A673 (cell line): Measurements from ENCODE around the gene AOPEP.

Source experiments
- CTCF ChIP-seq: fragments of 300-800, 200-600 bp; sonication (generic); conservative IDR thresholded peaks from 2 replicates; pipeline ENCODE4 v1.5.1; 2017; ENCODE audit warnings: low read depth, mild to moderate bottlenecking, antibody characterized with exemption, low read length, moderate library complexity, mixed read lengths
- EZH2 ChIP-seq: fragments of 200-600 bp; sonication (generic); IDR thresholded peaks from 2 replicates; pipeline ENCODE4 v1.6.1; 2017; ENCODE audit warnings: borderline replicate concordance, low read depth, mild to moderate bottlenecking, mixed read lengths, antibody characterized with exemption, low read length; ENCODE audit not compliant: poor library complexity, severe bottlenecking

GRCh38 chr9:94785215-94786169 lies 59.0 kb downstream of the AOPEP start:
- TF ChIP-seq CTCF = no peak
- TF ChIP-seq EZH2 = no peak
